Kidney (tissue), 14 donors: Measurements from ENCODE around the gene NPHP4. TPM values are rescaled to one million over a fixed set of nuclear protein-coding genes. Genes with fewer than 3 reads are reported as not detected.

Experiments used
- DNase-seq, 5 donors: peaks; one replicate each; pipeline ENCODE4 v3.0.0-alpha.2; 2013 to 2020
- FAIRE-seq: peaks from 2 replicates; lab custom pipeline; 2012; peaks lifted over from hg19 to GRCh38; lab: Jason Lieb, UNC
- H3K27ac ChIP-seq, 2 donors: one replicate each; pipeline ENCODE4 v1.7.0; 2013; ENCODE audit warnings: low read depth in 2 of 2, low read length in 2 of 2, inconsistent platforms in 1 of 2
- H3K27me3 ChIP-seq: one replicate; pipeline ENCODE4 v1.7.1; 2013; ENCODE audit warnings: low read length, inconsistent platforms; ENCODE audit not compliant: control insufficient read depth, insufficient read depth
- H3K36me3 ChIP-seq, 3 donors: one replicate each; pipeline versions ENCODE4 v1.7.0 to v1.7.1; 2013; ENCODE audit warnings: low read length in 3 of 3, control low read depth in 1 of 3, inconsistent platforms in 1 of 3; ENCODE audit not compliant: insufficient read depth in 3 of 3, control insufficient read depth in 2 of 3
- H3K4me1 ChIP-seq, 3 donors: one replicate each; pipeline versions ENCODE4 v1.7.0 to v1.7.1; 2013; ENCODE audit warnings: low read length in 3 of 3, inconsistent platforms in 1 of 3, low read depth in 1 of 3; ENCODE audit not compliant: control insufficient read depth in 2 of 3, insufficient read depth in 2 of 3
- H3K4me3 ChIP-seq, 3 donors: one replicate each; pipeline versions ENCODE4 v1.7.0 to v1.8.1; 2013; ENCODE audit warnings: low read length in 3 of 3, control low read depth in 1 of 3, inconsistent platforms in 1 of 3
- H3K9ac ChIP-seq, 3 donors: one replicate each; pipeline versions ENCODE4 v1.7.0 to v1.7.1; 2013; ENCODE audit warnings: low read length in 3 of 3, control low read depth in 1 of 3, inconsistent platforms in 1 of 3
- H3K9me3 ChIP-seq, 3 donors: one replicate each; pipeline versions ENCODE4 v1.7.0 to v1.7.1; 2013; ENCODE audit warnings: low read length in 3 of 3, control low read depth in 1 of 3, inconsistent platforms in 1 of 3; ENCODE audit not compliant: control insufficient read depth in 2 of 3, insufficient read depth in 1 of 3
- CTCF ChIP-seq: IDR thresholded peaks from 3 replicates; pipeline ENCODE4 v1.5.1; 2012; ENCODE audit warnings: mild to moderate bottlenecking, moderate library complexity, borderline replicate concordance; ENCODE audit not compliant: insufficient read depth; ENCODE audit errors: extremely low read depth
- intact Hi-C: fragments of 100-400 bp; cut with DNase I; formaldehyde crosslinking; loops from one replicate; pipeline ENCODE4 v1.11.1; 2022
- polyA plus RNA-seq: library from polyadenylated mRNA; stranded (reverse); fragments of 350-450 nt; fragmentation: Illumina TruSeq; extraction: RNeasy Lipid Tissue Mini Kit (QIAGEN cat#74804); gene quantifications from one replicate; pipeline ENCODE4 v1.2.3, GENCODE V29; 2014; ENCODE audit warnings: low read depth, low replicate concordance; ENCODE audit not compliant: insufficient read depth
- total RNA-seq: library from RNA; stranded (reverse); fragmentation: NEBNext Ultra II Directional; extraction: Animal tissue kit (Norgen Biotek cat#: 25700); gene quantifications from one replicate; pipeline ENCODE4 v1.2.1, GENCODE V29; 2021
- donor health status: control.
- donor health status: control.
- donor health status: control.
- donor health status: control.
- donor health status: control.
- donor health status: DM: yes; HTN: yes; CAD: no.
- donor health status: Normal renal cell carcinoma (clear cell type).

The NPHP4 gene
- total and polyA plus RNA-seq, 2 donors from 2014 or later: 2.9 to 16.1 TPM

- H3K4me1 ChIP-seq: no peaks in the 10 kb centered on the region
- peaks cover 0 to 8% (median 7%) of the 10 kb centered on the region in 3 donors for H3K36me3 ChIP-seq
- H3K9me3 ChIP-seq: no peaks in the 10 kb centered on the region
- intact Hi-C loops: no loop called here
- DNase-seq (peak in 1 of 5 donors; percentile 8), FAIRE-seq (no peak)
- TF ChIP-seq CTCF: no peak
- H3K4me3 ChIP-seq: no peak overlapping the region
- no peak overlapping the region for H3K27ac ChIP-seq
- no peaks in the 10 kb centered on the region for H3K27me3 ChIP-seq
- H3K9ac ChIP-seq: no peak overlapping the region
Measured at GRCh38 chr1:5903680-5904079, 88.5 kb downstream of the NPHP4 start.

- FAIRE-seq: no peak
- Histone ChIP-seq H3K27me3 (no peaks in the 10 kb centered on the region), H3K36me3 (peaks cover 0 to 8% (median 7%) of the 10 kb centered on the region in 3 donors), H3K9ac (no peak overlapping the region), H3K9me3 (no peaks in the 10 kb centered on the region), H3K27ac (no peak overlapping the region), H3K4me3 (no peak overlapping the region), H3K4me1 (no peaks in the 10 kb centered on the region)
- intact Hi-C loops: no loop called here
- no peak for TF ChIP-seq CTCF
- DNase-seq: no peak
Measured at GRCh38 chr1:5903031-5903430, 89.2 kb downstream of the NPHP4 start.

GRCh38 chr1:5901841-5902240, 90.4 kb downstream of the NPHP4 start:
- no peaks in the 10 kb centered on the region for H3K9me3 ChIP-seq
- H3K36me3 ChIP-seq: peaks cover 0 to 8% (median 7%) of the 10 kb centered on the region in 3 donors
- H3K27me3 ChIP-seq: no peaks in the 10 kb centered on the region
- intact Hi-C loops: no loop called here
- H3K27ac ChIP-seq: no peak overlapping the region
- TF ChIP-seq CTCF: no peak
- DNase-seq: peak in 1 of 5 donors; percentile 12
- FAIRE-seq: no peak
- no peaks in the 10 kb centered on the region for H3K4me1 ChIP-seq
- no peak overlapping the region for H3K4me3 ChIP-seq
- no peak overlapping the region for H3K9ac ChIP-seq

- H3K36me3 ChIP-seq: peaks cover 0 to 8% (median 7%) of the 10 kb centered on the region in 3 donors
- no peak for TF ChIP-seq CTCF
- H3K27ac ChIP-seq: no peak overlapping the region
- peak in 1 of 5 donors; percentile 5 for DNase-seq
- H3K27me3 ChIP-seq: no peaks in the 10 kb centered on the region
- H3K4me3 ChIP-seq: no peak overlapping the region
- intact Hi-C loops: no loop called here
- no peaks in the 10 kb centered on the region for H3K9me3 ChIP-seq
- no peak for FAIRE-seq
- H3K4me1 ChIP-seq: no peaks in the 10 kb centered on the region
- H3K9ac ChIP-seq: no peak overlapping the region
Measured at GRCh38 chr1:5901150-5901549, 91.1 kb downstream of the NPHP4 start.
